SK-N-SH treated with all-trans-retinoic acid at 6 μM for 48 hours (cell line): Measurements from ENCODE around the gene TM4SF5.

Source experiments
- ATAC-seq: fragments of 200-7000 bp; cut with Tn5 transposase; 3 replicates; pipeline ENCODE4 v1.9.1; 2020; ENCODE audit warnings: mild to moderate bottlenecking, moderate library complexity
- ARNTL ChIP-seq: fragments of 450-650 bp; formaldehyde crosslinking; IDR thresholded peaks from 2 replicates; pipeline ENCODE4 v1.5.0; 2020; ENCODE audit warnings: low read depth, mild to moderate bottlenecking, moderate library complexity, borderline replicate concordance
- BACH2 ChIP-seq: fragments of 250-450 bp; sonication (Bioruptor Pico); IDR thresholded peaks from 2 replicates; pipeline ENCODE4 v1.9.0; 2021; ENCODE audit warnings: mild to moderate bottlenecking, borderline replicate concordance
- CSDC2 ChIP-seq: fragments of 250-450 bp; sonication (Bioruptor Pico); IDR thresholded peaks from 2 replicates; pipeline ENCODE4 v1.5.0; 2020; ENCODE audit warnings: mild to moderate bottlenecking, moderate library complexity
- ESRRG ChIP-seq: fragments of 250-450 bp; sonication (Bioruptor Pico); IDR thresholded peaks from 2 replicates; pipeline ENCODE4 v1.6.1; 2021; ENCODE audit warnings: mild to moderate bottlenecking
- GLIS3 ChIP-seq: fragments of 250-450 bp; sonication (Bioruptor Pico); IDR thresholded peaks from 2 replicates; pipeline ENCODE4 v1.5.0; 2020; ENCODE audit warnings: mild to moderate bottlenecking, moderate library complexity
- OSR1 ChIP-seq: fragments of 250-450 bp; sonication (Bioruptor Pico); IDR thresholded peaks from 2 replicates; pipeline ENCODE4 v1.8.0; 2022; ENCODE audit warnings: moderate library complexity, mild to moderate bottlenecking, inconsistent platforms
- PPARA ChIP-seq: fragments of 250-450 bp; sonication (Bioruptor Pico); IDR thresholded peaks from 2 replicates; pipeline ENCODE4 v1.5.0; 2020; ENCODE audit warnings: mild to moderate bottlenecking, borderline replicate concordance
- RARB ChIP-seq: fragments of 250-450 bp; sonication (Bioruptor Pico); IDR thresholded peaks from 2 replicates; pipeline ENCODE4 v1.8.0; 2021; ENCODE audit warnings: mild to moderate bottlenecking, moderate library complexity
- SNAI2 ChIP-seq: fragments of 250-450 bp; sonication (Bioruptor Pico); IDR thresholded peaks from 2 replicates; pipeline ENCODE4 v1.5.0; 2020; ENCODE audit warnings: mild to moderate bottlenecking, moderate library complexity
- TOX ChIP-seq: fragments of 250-450 bp; sonication (Bioruptor Pico); IDR thresholded peaks from 2 replicates; pipeline ENCODE4 v1.8.0; 2021; ENCODE audit warnings: mild to moderate bottlenecking, moderate library complexity, borderline replicate concordance
- ZC3H10 ChIP-seq: fragments of 250-450 bp; sonication (Bioruptor Pico); IDR thresholded peaks from 2 replicates; pipeline ENCODE4 v1.5.1; 2021; ENCODE audit warnings: mild to moderate bottlenecking, moderate library complexity
- ZFP3 ChIP-seq: fragments of 250-450 bp; sonication (Bioruptor Pico); IDR thresholded peaks from 2 replicates; pipeline ENCODE4 v1.5.0; 2020; ENCODE audit warnings: mild to moderate bottlenecking, moderate library complexity
- ZNF70 ChIP-seq: fragments of 450-650 bp; formaldehyde crosslinking; IDR thresholded peaks from 2 replicates; pipeline ENCODE4 v1.5.0; 2020; ENCODE audit warnings: mild to moderate bottlenecking, moderate library complexity
- ZNF8 ChIP-seq: fragments of 450-650 bp; formaldehyde crosslinking; IDR thresholded peaks from 2 replicates; pipeline ENCODE4 v1.5.0; 2020; ENCODE audit warnings: mild to moderate bottlenecking, moderate library complexity
- TF ChIP-seq, protein P1 (sequence below): fragments of 250-450 bp; sonication (Bioruptor Pico); IDR thresholded peaks from 2 replicates; pipeline ENCODE4 v1.5.0; 2020; ENCODE audit warnings: mild to moderate bottlenecking, moderate library complexity
- TF ChIP-seq, protein P2 (sequence below): fragments of 250-450 bp; sonication (Bioruptor Pico); IDR thresholded peaks from 2 replicates; pipeline ENCODE4 v1.5.1; 2021; ENCODE audit warnings: mild to moderate bottlenecking, moderate library complexity
- TF ChIP-seq, protein P3 (sequence below): fragments of 250-450 bp; sonication (Bioruptor Pico); IDR thresholded peaks from 2 replicates; pipeline ENCODE4 v1.5.1; 2020; ENCODE audit warnings: low read depth, mild to moderate bottlenecking, moderate library complexity
- TF ChIP-seq, protein P4 (sequence below): fragments of 250-450 bp; sonication (Bioruptor Pico); IDR thresholded peaks from 2 replicates; pipeline ENCODE4 v1.8.0; 2021; ENCODE audit warnings: low read depth, mild to moderate bottlenecking, moderate library complexity, borderline replicate concordance
- TF ChIP-seq, protein P5 (sequence below): fragments of 250-450 bp; sonication (Bioruptor Pico); IDR thresholded peaks from 2 replicates; pipeline ENCODE4 v1.8.0; 2020; ENCODE audit warnings: mild to moderate bottlenecking, moderate library complexity, borderline replicate concordance

Gene TM4SF5

DNA sequence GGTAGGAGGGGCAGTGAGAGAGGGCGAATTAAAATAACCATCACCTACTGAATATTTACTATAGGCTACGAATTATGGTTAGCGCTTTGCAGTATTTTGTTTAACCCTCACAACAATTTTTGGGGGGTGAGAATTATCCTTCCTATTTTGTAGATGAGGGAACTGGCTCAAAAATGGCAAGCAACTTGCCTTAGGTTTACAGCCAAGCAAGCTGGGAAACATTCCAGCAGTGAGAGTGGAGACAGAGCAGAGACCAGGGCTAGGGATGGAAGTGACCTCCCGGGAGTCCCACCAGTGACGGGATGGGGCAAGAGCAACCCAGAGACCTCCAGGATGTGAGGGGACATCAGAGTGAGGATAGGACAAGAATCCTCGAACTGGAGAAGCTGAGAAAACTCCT lies 14.8 kb downstream of the TM4SF5 start (continued):
- TF ChIP-seq, protein P1, sequence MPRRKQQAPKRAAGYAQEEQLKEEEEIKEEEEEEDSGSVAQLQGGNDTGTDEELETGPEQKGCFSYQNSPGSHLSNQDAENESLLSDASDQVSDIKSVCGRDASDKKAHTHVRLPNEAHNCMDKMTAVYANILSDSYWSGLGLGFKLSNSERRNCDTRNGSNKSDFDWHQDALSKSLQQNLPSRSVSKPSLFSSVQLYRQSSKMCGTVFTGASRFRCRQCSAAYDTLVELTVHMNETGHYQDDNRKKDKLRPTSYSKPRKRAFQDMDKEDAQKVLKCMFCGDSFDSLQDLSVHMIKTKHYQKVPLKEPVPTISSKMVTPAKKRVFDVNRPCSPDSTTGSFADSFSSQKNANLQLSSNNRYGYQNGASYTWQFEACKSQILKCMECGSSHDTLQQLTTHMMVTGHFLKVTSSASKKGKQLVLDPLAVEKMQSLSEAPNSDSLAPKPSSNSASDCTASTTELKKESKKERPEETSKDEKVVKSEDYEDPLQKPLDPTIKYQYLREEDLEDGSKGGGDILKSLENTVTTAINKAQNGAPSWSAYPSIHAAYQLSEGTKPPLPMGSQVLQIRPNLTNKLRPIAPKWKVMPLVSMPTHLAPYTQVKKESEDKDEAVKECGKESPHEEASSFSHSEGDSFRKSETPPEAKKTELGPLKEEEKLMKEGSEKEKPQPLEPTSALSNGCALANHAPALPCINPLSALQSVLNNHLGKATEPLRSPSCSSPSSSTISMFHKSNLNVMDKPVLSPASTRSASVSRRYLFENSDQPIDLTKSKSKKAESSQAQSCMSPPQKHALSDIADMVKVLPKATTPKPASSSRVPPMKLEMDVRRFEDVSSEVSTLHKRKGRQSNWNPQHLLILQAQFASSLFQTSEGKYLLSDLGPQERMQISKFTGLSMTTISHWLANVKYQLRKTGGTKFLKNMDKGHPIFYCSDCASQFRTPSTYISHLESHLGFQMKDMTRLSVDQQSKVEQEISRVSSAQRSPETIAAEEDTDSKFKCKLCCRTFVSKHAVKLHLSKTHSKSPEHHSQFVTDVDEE (CRISPR knock-in tag), result no peak
- TF ChIP-seq ARNTL (CRISPR knock-in tag), result no peak

DNA sequence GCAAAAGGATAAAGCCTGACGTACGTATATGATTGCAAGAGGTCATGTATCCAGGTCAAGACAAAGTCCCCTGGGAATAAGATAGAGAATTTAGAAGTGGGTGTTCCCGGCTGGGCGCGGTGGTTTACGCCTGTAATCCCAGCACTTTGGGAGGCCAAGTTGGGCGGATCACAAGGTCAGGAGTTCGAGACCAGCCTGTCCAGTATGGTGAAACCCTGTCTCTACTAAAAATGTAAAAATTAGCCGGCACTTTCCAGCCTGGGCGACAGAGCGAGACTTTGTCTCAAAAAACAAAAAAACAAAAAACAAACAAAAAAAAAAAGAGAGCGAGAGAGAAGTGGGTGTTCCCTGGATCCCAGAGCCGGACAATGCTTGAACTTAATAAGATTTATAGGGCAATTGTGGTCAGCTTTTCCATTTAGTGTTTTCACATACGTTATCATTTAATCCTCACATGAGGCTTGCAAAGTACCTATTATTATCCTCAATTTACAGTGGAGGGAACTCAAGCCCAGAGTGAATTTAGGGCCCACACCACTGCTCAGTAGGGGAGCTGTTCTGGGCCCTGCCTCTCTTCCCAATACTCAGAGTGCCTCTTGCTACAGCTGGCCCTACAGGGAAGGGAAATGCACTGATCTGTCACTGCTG lies 16.6 kb downstream of the TM4SF5 start:
- ATAC-seq, result no peak
- TF ChIP-seq, protein P2, sequence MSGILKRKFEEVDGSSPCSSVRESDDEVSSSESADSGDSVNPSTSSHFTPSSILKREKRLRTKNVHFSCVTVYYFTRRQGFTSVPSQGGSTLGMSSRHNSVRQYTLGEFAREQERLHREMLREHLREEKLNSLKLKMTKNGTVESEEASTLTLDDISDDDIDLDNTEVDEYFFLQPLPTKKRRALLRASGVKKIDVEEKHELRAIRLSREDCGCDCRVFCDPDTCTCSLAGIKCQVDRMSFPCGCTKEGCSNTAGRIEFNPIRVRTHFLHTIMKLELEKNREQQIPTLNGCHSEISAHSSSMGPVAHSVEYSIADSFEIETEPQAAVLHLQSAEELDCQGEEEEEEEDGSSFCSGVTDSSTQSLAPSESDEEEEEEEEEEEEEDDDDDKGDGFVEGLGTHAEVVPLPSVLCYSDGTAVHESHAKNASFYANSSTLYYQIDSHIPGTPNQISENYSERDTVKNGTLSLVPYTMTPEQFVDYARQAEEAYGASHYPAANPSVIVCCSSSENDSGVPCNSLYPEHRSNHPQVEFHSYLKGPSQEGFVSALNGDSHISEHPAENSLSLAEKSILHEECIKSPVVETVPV (CRISPR knock-in tag), result no peak
- TF ChIP-seq ZC3H10 (CRISPR knock-in tag) (no peak), SNAI2 (CRISPR knock-in tag) (no peak), CSDC2 (CRISPR knock-in tag) (no peak), TOX (CRISPR knock-in tag) (no peak), PPARA (CRISPR knock-in tag) (no peak), ZNF70 (no peak), ZFP3 (no peak), OSR1 (CRISPR knock-in tag) (no peak), ESRRG (no peak), GLIS3 (no peak), RARB (CRISPR knock-in tag) (no peak), ZNF8 (CRISPR knock-in tag) (no peak), BACH2 (CRISPR knock-in tag) (no peak)
- TF ChIP-seq, protein P3, sequence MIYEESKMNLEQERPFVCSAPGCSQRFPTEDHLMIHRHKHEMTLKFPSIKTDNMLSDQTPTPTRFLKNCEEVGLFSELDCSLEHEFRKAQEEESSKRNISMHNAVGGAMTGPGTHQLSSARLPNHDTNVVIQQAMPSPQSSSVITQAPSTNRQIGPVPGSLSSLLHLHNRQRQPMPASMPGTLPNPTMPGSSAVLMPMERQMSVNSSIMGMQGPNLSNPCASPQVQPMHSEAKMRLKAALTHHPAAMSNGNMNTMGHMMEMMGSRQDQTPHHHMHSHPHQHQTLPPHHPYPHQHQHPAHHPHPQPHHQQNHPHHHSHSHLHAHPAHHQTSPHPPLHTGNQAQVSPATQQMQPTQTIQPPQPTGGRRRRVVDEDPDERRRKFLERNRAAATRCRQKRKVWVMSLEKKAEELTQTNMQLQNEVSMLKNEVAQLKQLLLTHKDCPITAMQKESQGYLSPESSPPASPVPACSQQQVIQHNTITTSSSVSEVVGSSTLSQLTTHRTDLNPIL (CRISPR knock-in tag), result no peak
- TF ChIP-seq, protein P4, sequence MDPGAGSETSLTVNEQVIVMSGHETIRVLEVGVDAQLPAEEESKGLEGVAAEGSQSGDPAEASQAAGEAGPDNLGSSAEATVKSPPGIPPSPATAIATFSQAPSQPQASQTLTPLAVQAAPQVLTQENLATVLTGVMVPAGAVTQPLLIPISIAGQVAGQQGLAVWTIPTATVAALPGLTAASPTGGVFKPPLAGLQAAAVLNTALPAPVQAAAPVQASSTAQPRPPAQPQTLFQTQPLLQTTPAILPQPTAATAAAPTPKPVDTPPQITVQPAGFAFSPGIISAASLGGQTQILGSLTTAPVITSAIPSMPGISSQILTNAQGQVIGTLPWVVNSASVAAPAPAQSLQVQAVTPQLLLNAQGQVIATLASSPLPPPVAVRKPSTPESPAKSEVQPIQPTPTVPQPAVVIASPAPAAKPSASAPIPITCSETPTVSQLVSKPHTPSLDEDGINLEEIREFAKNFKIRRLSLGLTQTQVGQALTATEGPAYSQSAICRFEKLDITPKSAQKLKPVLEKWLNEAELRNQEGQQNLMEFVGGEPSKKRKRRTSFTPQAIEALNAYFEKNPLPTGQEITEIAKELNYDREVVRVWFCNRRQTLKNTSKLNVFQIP (CRISPR knock-in tag), result no peak
- TF ChIP-seq, protein P5, sequence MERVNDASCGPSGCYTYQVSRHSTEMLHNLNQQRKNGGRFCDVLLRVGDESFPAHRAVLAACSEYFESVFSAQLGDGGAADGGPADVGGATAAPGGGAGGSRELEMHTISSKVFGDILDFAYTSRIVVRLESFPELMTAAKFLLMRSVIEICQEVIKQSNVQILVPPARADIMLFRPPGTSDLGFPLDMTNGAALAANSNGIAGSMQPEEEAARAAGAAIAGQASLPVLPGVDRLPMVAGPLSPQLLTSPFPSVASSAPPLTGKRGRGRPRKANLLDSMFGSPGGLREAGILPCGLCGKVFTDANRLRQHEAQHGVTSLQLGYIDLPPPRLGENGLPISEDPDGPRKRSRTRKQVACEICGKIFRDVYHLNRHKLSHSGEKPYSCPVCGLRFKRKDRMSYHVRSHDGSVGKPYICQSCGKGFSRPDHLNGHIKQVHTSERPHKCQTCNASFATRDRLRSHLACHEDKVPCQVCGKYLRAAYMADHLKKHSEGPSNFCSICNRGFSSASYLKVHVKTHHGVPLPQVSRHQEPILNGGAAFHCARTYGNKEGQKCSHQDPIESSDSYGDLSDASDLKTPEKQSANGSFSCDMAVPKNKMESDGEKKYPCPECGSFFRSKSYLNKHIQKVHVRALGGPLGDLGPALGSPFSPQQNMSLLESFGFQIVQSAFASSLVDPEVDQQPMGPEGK (CRISPR knock-in tag), result no peak
- TF ChIP-seq, protein P1 (CRISPR knock-in tag), result no peak
